ENCODE measurements around the gene SPATS1.
"Not testable (repeated sequence)": the region's sequence is repeated elsewhere in the genome, so short reads cannot be mapped to it uniquely, and the experiment has no call there.

SPATS1 gene

DNA sequence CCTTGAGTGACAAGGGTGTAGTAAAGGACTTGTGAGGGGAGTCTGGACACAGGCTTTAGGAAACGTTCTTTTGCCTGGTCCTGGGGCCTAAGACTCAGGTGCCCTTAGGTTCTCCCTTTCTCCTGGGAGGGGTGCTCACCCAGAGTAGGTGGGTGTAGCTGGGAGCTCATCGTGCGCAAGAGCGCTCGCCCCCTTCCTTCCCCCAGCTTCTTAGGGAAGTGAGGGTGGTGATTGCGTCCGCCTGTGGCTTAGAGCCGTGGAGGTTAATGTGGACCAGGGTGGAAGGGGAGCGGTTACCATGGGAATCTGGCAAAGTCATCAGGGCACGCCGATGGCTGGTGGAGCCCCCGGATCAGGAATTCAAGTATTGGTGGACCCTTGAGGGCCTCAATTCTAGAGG lies 26.0 kb upstream of the SPATS1 start:
- DNase-seq (ENCODE audit: low read depth): no peak
- no peak overlapping the region for H3K4me3 ChIP-seq (ENCODE audit: low read depth, low read length)
- no peak for TF ChIP-seq CTCF (IDR thresholded peaks at IDR 0.05; ENCODE audit: control insufficient read depth, extremely low read depth, insufficient read depth)

GRCh38 chr6:44317136-44317631 lies 25.3 kb upstream of the SPATS1 start:
- DNase-seq (ENCODE audit: low read depth); H3K4me3 ChIP-seq (ENCODE audit: low read depth, low read length): not testable (repeated sequence)

- DNase-seq (ENCODE audit: low read depth): no peak
- H3K4me3 ChIP-seq (ENCODE audit: low read depth, low read length): no peak overlapping the region
- no peak for TF ChIP-seq CTCF (IDR thresholded peaks at IDR 0.05; ENCODE audit: control insufficient read depth, extremely low read depth, insufficient read depth)
Observed at GRCh38 chr6:44321210-44321609, 21.2 kb upstream of the SPATS1 start.

GRCh38 chr6:44327096-44327495 lies 15.4 kb upstream of the SPATS1 start:
- no peak overlapping the region for H3K4me3 ChIP-seq (ENCODE audit: low read depth, low read length)
- no peak for DNase-seq (ENCODE audit: low read depth)
- TF ChIP-seq CTCF (IDR thresholded peaks at IDR 0.05; ENCODE audit: control insufficient read depth, extremely low read depth, insufficient read depth): no peak

- no peak for DNase-seq (ENCODE audit: low read depth)
- no peak overlapping the region for H3K4me3 ChIP-seq (ENCODE audit: low read depth, low read length)
- TF ChIP-seq CTCF (IDR thresholded peaks at IDR 0.05; ENCODE audit: control insufficient read depth, extremely low read depth, insufficient read depth): no peak
Observed at GRCh38 chr6:44327760-44328159, 14.7 kb upstream of the SPATS1 start.

DNA sequence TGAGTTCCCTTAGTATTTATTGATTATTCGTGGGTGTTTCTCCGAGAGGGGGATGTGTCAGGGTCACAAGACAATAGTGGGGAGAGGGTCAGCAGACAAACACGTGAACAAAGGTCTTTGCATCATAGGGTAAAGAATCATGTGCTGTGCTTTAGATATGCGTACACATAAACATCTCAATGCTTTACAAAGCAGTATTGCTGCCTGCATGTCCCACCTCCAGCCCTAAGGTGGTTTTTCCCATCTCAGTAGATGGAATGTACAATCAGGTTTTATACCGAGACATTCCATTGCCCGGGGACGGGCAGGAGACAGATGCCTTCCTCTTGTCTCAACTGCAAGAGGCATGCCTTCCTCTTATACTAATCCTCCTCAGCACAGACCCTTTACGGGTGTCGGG lies 14.2 kb upstream of the SPATS1 start:
- DNase-seq (ENCODE audit: low read depth); H3K4me3 ChIP-seq (ENCODE audit: low read depth, low read length): not testable (repeated sequence)

DNA sequence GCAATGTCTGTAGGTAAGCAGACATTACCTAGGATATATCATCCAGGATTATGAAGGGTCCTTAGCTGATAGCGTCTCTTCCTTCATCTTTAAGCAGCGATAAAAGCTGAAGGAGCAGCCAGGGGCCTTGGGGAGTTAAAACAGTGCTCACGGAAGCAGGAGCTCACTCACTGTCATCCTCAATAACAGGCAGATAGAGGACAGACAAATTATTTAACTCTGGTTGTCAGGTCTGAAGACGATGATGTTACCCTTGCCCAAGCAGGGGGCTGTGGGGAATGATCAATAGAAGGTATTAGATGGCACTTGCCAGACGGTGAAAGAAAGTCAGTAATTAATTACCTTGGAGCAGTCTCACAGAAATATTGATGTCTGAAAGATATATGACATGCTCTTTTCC lies 12.6 kb upstream of the SPATS1 start:
- H3K4me3 ChIP-seq (ENCODE audit: low read depth, low read length): no peak overlapping the region
- TF ChIP-seq CTCF (IDR thresholded peaks at IDR 0.05; ENCODE audit: control insufficient read depth, extremely low read depth, insufficient read depth): no peak
- DNase-seq (ENCODE audit: low read depth): no peak

GRCh38 chr6:44332585-44332984 lies 9.9 kb upstream of the SPATS1 start:
- no peak overlapping the region for H3K4me3 ChIP-seq (ENCODE audit: low read depth, low read length)
- TF ChIP-seq CTCF (IDR thresholded peaks at IDR 0.05; ENCODE audit: control insufficient read depth, extremely low read depth, insufficient read depth): no peak
- DNase-seq (ENCODE audit: low read depth): no peak

Measured in LNCaP clone FGC (cell line).